ENCODE results near the gene CLUH. TPM values are rescaled to one million over a fixed set of nuclear protein-coding genes. Genes with fewer than 3 reads are reported as not detected.
"Not testable (repeated sequence)": the region's sequence is repeated elsewhere in the genome, so short reads cannot be mapped to it uniquely, and the experiment has no call there.

The CLUH gene
- total RNA-seq, 1 donor from 2014 or later = 99.0 TPM

- no peak for ATAC-seq
Measured at GRCh38 chr17:2701161-2701995, 10.2 kb downstream of the CLUH start.

- no peak for ATAC-seq
Measured at GRCh38 chr17:2700491-2701141, 10.9 kb downstream of the CLUH start.

DNA sequence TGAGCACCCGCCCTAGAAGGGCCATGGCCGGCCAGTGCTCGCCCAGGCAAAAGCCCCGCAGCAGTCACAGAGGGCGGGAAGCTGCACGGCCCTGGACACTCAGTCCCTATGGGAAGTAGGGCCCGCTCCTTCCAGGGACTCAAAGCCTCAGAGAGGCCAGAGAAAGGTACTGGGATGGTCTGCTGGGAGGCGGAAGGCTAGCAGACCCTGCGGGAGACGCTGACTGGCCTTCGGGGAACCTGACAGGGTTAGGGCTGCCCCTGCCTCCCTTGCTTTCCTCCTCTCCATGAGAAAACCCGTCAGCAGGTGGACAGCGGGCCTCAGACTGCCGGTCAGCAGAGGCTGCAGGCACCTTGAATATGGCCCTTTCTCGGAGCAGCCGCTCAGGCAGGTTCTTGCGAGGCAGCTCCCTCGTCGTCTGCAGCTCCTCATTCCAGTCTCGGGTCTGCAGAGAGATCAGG, 11.5 kb downstream of the CLUH start:
- no peak for ATAC-seq

DNA sequence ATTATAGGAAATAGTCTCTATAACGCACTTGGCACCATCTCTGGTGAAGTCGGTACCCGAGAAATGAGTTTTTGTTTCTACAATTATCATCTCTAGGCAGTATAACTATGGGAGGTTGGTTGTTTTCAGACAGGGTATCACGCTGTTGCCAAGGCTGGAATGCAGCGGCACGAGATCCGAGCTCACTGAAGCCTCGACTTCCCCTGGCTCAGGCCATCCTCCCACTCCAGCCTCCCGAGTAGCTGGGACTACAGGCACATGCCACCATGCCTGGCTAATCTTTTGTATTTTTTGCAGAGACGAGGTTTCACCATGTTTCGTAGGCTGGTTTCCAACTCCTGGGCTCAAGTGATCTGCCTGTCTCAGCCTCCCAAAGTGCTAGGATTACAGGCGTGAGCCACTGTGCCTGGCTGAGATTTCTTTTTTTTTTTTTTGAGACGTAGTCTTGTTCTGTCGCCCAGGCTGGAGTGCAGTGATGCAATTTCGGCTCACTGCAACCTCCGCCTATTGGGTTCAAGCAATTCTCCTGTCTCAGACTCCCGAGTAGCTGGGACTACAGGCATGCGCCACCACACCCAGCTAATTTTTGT, 12.3 kb downstream of the CLUH start:
- ATAC-seq = not testable (repeated sequence)

- ATAC-seq = no peak
Measured at GRCh38 chr17:2697611-2698162, 13.9 kb downstream of the CLUH start.

DNA sequence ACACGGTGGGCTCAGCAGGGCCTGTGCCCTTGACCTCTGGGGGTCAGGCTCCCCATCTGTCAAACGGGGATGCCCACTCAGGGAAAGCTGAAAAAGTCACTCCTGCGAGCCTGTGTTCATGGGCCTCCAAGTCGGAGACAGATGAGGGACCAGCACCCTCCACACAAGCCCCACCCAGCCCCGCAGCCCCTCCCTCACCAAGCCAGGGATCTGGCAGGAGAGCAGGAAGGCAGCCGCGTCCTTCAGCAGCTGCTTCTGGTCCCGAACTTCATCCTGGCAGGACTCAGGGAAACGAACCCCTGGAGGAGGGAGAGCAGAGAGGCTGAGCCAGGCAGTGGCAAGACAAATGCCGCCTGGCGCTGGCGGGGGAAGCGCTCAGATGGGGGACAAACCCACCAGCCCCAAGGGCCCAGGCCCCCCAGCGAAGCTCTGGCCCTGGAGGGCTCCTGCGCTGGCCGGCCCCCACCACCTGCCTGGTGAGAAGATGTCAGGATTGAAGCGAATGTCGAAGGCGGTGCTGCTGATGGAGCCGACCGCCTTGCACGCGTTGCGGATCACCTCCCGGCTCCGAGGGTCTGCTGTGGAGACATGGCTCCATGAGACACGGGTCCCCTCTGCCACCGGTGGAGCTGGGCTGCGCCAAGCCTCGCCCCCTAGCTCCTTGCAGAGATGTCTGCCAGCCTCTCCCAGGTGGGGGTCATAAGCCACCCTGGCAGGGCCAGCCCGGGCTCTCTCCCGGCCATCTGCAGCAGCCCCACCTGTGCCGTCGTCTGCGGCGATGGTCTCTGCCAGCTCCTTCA, 15.4 kb downstream of the CLUH start:
- ATAC-seq = no peak

DNA sequence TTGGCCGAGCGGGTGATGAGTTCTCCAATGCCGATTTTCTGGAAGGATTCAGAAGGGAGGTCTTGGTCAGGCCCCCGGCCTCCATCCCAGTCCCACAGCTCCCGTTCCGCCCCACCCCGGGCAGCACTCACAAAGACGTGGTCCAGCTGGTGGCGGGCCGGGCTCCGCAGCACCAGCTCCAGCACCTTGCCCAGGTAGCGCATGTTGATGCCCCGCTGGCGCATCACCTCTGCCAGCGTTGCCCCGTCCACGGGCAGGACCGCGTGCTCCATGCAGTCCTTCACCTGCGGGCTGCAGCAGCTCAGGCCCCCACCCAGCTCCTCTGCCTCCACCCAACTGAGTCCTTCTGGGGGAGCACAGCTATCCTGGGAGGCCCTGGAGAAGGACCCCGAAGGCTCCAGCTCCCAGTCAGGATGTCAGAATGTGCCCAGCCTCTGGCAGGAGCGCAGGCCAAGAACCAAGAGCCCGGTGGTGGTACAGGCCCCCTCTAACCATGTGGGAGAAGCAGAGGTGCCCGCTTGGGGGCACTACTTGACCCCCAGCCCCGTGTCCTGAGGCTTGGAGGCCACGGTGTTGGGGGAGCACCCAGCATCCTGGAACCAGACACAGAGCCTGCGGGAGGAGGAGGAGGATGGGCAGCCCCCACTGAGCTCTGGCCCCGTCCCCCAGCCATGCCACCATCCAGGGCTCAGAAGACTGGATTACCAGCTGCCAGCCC, 16.2 kb downstream of the CLUH start:
- ATAC-seq = no peak

DNA sequence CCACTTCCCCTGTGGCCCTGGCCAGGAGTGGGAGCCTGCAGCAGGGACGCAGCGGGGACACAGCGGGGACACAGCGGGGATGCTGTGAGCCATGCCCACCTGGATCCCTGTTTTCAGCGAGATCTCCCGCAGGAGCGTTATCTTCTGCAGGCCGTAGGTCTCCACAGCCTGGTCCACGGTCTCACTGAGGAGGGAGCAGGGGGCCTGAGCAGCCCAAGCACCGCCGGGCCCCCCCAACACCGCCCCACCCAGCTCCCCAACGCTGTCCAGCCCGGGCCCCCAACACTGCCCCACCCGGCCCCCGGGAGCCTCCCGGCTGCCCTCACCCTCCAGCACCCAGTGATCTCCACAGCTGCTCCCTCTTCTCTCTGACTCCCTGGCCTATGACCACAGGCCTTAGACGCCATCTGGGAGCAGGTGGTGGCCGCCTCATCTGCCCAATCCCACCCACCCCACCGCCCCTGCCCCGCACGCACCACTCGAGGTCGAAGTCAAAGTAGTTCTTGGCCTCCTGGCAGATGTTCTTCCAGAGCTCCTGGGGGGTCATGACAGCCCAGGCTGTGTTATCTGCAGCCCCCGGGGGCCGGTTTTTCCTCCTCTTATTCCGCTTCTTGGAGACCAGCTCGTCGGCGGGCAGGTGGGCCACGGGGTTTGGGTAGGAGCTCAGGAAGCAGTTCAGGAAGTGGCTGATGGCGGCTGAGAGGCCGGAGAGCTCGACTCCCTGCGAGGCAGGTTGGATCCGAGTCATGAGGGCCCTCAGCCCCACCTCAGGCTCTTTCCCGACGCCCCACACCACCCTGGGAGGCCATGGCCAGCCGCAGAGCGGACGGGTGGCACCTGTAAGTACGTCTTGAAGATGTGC, 17.0 kb downstream of the CLUH start:
- ATAC-seq = no peak

DNA sequence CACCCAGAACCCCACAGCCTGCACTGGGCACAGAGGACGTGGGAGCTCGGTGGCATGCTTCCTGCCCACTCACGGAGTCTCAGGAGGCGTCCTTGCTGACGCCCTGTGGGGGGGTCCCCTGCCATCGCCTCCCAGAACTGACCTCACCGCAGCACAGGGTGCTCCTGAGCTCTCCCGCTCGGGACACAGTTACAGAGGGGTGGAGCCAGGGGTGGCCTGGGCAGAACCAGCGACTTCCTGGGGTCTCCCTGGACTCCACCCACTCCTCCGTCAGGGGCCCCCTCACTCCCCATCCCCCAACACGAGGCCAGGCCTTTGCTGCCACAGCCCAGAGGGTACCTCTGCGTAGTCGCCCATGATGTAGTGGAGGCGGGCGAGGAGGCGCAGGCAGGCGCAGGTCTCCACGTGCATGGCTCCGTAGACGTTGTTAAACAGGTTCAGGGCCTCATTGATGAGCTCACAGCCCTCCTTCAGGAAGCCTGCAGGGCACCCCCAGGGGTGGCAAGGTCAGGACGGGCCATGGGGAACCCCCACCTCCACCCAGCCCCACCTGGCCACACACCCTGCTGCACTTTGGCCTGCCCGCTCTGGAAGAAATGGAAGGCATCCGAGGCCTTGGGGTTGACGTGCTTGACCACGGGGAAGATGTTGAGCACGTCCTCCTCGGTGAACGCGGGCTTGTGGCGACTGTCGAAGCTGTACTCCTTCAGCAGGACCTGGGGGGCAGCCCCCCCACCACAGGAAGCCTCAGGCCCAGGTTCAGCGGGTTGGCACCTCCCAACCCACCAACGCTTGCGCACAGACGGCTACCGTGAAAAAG, 17.8 kb downstream of the CLUH start:
- peak; percentile 64 for ATAC-seq

DNA sequence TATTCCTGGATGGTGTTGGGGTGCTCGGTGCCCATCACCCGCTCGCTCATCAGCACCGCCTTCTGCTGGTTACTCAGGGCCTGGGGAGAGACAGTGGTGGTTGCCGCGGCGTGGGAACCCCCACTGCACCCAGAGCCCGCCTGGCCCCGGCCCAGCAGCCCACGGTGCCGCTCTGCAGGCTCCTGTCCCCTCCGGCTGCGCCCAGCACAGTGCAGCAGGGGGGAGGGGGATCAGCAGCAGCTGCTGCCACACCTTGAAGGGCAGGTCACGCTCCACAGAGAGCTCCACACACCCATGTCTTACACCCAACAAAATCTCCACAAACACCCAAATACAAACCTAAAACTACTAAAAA, 18.8 kb downstream of the CLUH start:
- ATAC-seq = no peak

GRCh38 chr17:2691965-2692780, 19.4 kb downstream of the CLUH start:
- ATAC-seq = no peak

DNA sequence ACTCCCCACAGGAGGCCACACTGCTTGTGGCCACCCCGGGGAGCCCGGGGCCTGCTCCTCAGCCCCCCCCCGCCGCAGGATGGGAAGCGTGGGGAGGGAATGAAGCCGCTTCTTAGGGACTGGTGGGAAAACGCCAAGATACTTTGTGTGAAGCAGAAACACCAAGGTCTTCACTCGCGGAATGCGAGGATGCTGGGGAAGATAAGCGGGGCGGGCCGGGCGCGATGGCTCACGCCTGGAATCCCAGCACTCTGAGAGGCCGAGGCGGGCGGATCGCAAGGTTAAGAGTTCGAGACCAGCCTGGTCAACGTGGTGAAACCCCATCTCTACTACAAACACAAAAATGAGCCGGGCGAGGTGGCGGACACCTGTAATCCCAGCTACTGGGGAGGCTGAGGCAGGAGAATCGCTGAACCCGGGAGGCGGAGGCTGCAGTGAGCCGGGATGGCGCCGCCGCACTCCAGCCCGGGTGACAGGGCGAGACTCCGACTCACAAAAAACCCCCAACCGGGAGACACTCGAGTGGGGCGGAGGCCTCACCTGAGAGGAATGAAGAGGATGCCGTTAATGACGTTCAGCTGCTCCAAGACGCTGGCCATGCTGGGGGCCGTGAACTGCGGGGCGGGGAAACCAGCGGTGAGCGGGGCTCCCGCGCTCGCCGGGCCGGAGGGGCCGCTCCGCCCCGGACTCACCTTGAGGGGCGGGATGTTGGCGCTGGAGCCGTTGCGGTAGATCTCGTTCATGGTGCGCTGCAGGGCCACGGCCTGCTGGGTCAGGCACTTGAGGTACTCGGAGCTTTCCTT, 20.3 kb downstream of the CLUH start:
- no peak for ATAC-seq

DNA sequence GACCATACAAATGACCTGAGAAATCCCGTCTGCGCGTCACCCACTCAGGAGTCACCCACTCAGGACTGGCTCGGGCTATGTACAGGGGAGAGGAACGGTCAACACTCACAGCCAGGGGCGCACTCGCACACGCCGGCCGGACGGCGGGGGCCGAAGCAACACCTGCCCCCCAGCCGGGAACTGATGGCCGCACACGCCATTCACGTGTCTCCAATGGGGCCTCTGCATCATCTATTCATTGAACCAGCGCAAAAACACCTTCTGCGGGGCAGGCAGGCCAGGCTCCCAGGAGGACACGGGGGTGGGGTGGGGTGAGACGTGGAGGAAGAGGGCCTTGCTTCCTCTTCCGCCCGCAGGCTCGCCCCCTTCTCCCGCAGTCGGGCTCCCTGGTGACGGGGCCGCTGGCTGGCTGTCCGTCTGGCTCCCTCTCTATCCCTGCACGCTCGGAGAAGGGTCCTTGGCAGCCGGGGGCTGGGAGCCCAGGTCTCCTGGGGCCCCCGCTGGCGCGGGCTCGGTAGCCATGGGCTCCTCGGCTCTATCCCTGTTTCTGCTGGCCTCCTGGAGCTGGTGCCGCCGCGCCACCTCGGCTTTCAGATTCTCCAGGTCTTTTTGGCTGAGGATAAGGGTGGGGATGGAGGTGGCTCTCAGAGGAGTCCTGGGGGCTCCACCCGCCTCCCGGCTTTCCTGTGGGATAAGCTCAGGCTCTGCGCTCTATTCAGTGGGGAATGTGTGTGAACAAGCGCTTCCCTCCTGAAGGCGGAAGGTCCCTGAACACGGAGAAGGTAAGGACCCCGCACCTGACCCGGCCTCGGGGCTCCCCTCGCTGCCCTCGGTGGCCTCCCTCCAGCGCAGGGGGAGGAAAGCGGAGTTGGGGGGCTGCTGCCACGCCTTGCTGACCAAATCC, 21.1 kb downstream of the CLUH start:
- ATAC-seq = no peak

DNA sequence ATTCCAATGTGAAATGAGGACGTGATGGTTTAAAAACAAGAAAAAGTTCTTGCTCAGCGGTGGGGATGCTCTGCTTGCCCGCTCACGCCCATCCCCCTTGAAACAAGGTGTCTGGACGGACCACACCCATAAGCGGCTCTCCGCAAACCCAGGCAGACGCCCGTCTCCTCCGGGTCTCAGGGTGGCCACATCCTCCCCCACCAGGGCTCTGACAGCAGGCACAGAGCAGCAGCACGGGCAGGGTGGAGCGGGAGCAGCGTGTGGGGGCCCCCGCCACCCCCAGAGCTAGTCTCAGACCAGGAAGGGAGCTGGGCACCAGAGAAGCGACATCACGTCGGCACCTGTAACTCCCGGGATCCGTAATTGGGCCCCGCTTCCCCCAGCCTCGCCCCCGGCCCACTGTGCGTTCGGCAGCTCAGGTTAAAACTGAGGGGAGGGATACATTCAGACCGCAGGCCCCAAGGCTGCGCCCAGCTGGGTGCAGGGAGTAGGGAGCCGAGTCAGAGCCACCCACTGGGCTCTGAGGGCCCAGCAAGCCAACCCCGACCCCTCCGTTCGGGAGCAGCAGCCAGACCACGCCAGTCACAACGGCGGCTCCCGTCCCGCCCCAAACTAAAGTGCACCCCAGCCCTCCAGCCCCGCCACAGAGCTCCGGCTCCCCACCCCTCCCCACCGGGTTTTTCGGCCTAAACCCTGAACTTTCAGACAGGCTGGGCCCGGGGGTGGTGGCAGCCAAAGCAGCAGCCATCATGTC, 22.0 kb downstream of the CLUH start:
- ATAC-seq = peak; percentile 3

DNA sequence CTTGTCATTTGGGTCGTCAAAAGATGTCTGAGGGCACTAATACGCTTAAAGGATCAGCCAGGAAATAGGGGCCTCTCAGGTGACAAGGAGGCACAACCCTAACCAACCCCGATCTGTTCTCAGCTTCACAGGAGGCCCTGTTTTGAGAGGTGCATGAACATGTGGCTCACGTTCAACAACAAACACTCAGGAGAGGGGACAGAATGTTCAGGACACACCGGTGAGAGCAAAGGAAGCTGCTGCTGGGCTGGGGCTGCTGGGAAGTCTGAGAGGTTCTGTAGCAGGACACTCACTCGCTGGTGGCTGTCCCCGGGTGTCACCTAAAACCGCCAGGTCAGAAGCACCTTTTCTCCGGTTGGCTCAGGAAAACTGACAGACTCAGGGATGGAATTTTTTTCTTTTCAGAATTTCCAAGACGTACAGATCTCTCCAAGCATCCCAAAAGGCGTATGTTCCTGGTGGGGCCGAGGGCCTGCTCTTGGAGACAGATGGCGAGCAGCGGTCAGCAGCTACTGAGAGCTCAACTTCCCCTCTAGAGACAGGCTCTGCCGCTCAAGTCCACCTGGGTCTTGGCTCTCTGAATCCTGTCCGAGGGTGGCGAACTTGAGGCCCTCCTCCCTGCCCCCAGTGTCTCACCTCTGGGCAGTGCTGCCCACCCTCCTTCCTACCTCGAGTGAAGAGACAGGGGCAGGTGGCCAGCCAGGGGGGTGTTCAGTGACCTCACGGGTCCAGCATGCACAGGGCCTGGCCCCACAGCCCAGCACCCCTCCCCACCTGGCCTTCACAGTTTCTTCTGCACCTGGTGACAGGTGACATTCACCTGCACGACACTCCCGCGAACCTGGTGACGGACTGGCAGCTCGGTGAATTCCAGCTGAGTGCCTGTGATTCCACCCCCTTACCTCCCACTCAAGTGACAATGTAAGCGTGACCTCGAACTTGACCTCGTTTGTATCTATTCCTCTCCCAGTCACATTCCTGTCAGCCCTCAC, 22.9 kb downstream of the CLUH start:
- peak; percentile 3 for ATAC-seq

All from esophagus mucosa (tissue), 1 donor.